ENCODE data around the gene RASSF4.

RASSF4 gene

DNA sequence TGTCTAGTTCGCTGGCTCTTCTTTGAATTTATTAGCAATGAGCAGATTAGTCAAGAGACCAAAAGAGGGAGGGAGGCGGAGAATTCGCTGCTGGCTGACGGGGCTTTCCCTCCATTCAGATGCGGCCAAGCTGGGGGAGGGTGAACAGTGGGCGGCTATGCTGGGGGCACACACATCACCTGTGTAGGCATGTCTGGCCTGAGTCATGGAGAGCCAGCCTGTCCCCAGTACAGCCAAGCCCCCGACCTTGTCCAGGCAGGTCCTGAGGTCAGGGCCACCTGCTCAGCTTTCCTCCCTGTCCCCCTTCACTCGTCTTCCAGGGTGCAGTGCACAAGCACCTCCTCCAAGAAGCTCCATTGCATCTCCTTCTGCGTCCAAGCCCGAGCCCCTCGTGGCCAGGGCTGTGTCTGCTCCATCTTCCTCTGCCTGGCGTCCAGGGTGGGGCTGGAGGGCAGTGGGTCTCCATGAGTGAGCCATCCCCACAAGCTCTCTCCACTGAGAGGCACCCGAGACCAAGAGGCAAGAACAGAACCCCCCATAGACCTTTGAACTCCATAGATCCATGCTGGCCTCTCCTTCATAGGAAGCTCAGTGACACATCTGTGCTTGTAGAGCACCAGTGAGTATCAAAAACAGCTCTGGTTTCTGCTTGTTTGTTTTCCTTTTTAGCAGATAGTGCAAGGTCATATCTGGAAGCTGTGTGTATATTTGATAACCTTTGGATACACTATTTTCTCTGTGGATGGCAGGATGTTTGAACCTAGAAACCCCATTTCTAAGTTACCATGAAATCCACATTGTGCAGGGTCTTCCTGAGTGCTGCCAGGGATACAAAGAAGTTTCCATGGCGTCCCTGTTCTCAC, 20.9 kb downstream of the RASSF4 start:
- Histone ChIP-seq H4K20me1 (ENCODE audit: insufficient read depth, low read length) (no peaks in the 10 kb centered on the region), H2AFZ (ENCODE audit: low read depth, low read length) (no peak overlapping the region), H3K27ac (ENCODE audit: low read length) (no peak overlapping the region), H3K27me3 (ENCODE audit: insufficient read depth, low read length, poor library complexity) (no peaks in the 10 kb centered on the region), H3K36me3 (ENCODE audit: insufficient read depth, low read length) (no peaks in the 10 kb centered on the region), H3K9ac (ENCODE audit: low read depth, low read length) (no peak overlapping the region), H3K4me3 (ENCODE audit: low read depth in 1 of 2, low read length in 2 of 2) (no peak overlapping the region), H3K79me2 (ENCODE audit: insufficient read depth, low read length) (no peaks in the 10 kb centered on the region), H3K4me1 (ENCODE audit: insufficient read depth, low read length) (peaks cover 5% of the 10 kb centered on the region), H3K4me2 (ENCODE audit: insufficient read depth, low read length) (no peak overlapping the region), H3K9me3 (ENCODE audit: insufficient read depth, low read length, severe bottlenecking) (no peaks in the 10 kb centered on the region)
- ATAC-seq (ENCODE audit: insufficient read depth, low read depth) (no peak), DNase-seq (no peak)
- TF ChIP-seq CTCF (IDR thresholded peaks at IDR 0.05; ENCODE audit: borderline replicate concordance, extremely low read depth, low read length, poor library complexity, severe bottlenecking), result no peak
- no peak for TF ChIP-seq EZH2 (IDR thresholded peaks at IDR 0.05; ENCODE audit: borderline replicate concordance, low read depth, low read length, severe bottlenecking)

- Histone ChIP-seq H3K4me3 (ENCODE audit: low read depth in 1 of 2, low read length in 2 of 2) (no peak overlapping the region), H3K79me2 (ENCODE audit: insufficient read depth, low read length) (no peaks in the 10 kb centered on the region), H3K4me2 (ENCODE audit: insufficient read depth, low read length) (no peak overlapping the region), H3K27me3 (ENCODE audit: insufficient read depth, low read length, poor library complexity) (no peaks in the 10 kb centered on the region), H3K36me3 (ENCODE audit: insufficient read depth, low read length) (no peaks in the 10 kb centered on the region), H3K9me3 (ENCODE audit: insufficient read depth, low read length, severe bottlenecking) (no peaks in the 10 kb centered on the region), H3K27ac (ENCODE audit: low read length) (no peak overlapping the region), H3K4me1 (ENCODE audit: insufficient read depth, low read length) (no peaks in the 10 kb centered on the region), H3K9ac (ENCODE audit: low read depth, low read length) (no peak overlapping the region), H2AFZ (ENCODE audit: low read depth, low read length) (no peak overlapping the region), H4K20me1 (ENCODE audit: insufficient read depth, low read length) (no peaks in the 10 kb centered on the region)
- ATAC-seq (ENCODE audit: insufficient read depth, low read depth) (no peak), DNase-seq (no peak)
- TF ChIP-seq EZH2 (IDR thresholded peaks at IDR 0.05; ENCODE audit: borderline replicate concordance, low read depth, low read length, severe bottlenecking) (no peak), CTCF (IDR thresholded peaks at IDR 0.05; ENCODE audit: borderline replicate concordance, extremely low read depth, low read length, poor library complexity, severe bottlenecking) (no peak)
These were observed 21.8 kb downstream of the RASSF4 start for GRCh38 chr10:44981172-44982113.

GRCh38 chr10:44982114-44982460, 22.5 kb downstream of the RASSF4 start:
- H3K9ac ChIP-seq (ENCODE audit: low read depth, low read length), result no peak overlapping the region
- no peak overlapping the region for H3K4me3 ChIP-seq (ENCODE audit: low read depth in 1 of 2, low read length in 2 of 2)
- DNase-seq (no peak), ATAC-seq (ENCODE audit: insufficient read depth, low read depth) (no peak)
- no peaks in the 10 kb centered on the region for H3K36me3 ChIP-seq (ENCODE audit: insufficient read depth, low read length)
- no peaks in the 10 kb centered on the region for H3K9me3 ChIP-seq (ENCODE audit: insufficient read depth, low read length, severe bottlenecking)
- H4K20me1 ChIP-seq (ENCODE audit: insufficient read depth, low read length), result no peaks in the 10 kb centered on the region
- H3K27me3 ChIP-seq (ENCODE audit: insufficient read depth, low read length, poor library complexity), result no peaks in the 10 kb centered on the region
- TF ChIP-seq CTCF (IDR thresholded peaks at IDR 0.05; ENCODE audit: borderline replicate concordance, extremely low read depth, low read length, poor library complexity, severe bottlenecking) (no peak), EZH2 (IDR thresholded peaks at IDR 0.05; ENCODE audit: borderline replicate concordance, low read depth, low read length, severe bottlenecking) (no peak)
- H2AFZ ChIP-seq (ENCODE audit: low read depth, low read length), result no peak overlapping the region
- H3K79me2 ChIP-seq (ENCODE audit: insufficient read depth, low read length), result no peaks in the 10 kb centered on the region
- H3K4me1 ChIP-seq (ENCODE audit: insufficient read depth, low read length), result no peaks in the 10 kb centered on the region
- H3K27ac ChIP-seq (ENCODE audit: low read length), result no peak overlapping the region
- H3K4me2 ChIP-seq (ENCODE audit: insufficient read depth, low read length), result no peak overlapping the region

Data from DND-41 (cell line).